ENCODE measurements around the gene UFC1.

Gene UFC1

GRCh38 chr1:161179698-161180097, 25.9 kb downstream of the UFC1 start:
- Histone ChIP-seq H3K4me3 (ENCODE audit: low read length) (no peak overlapping the region), H3K27me3 (ENCODE audit: control insufficient read depth, insufficient read depth, low read length) (no peaks in the 10 kb centered on the region), H3K9me3 (ENCODE audit: control insufficient read depth, insufficient read depth, low read length) (no peaks in the 10 kb centered on the region), H3K4me1 (ENCODE audit: control insufficient read depth, insufficient read depth, low read length) (peaks cover 1% of the 10 kb centered on the region; the same call in 1 of the 2 replicates), H3K27ac (ENCODE audit: low read length) (no peak overlapping the region), H3K36me3 (ENCODE audit: control insufficient read depth, insufficient read depth, low read length) (no peaks in the 10 kb centered on the region)
- no peak for DNase-seq (ENCODE audit: low read depth, low spot score)
- WGBS (ENCODE audit: insufficient coverage, insufficient read length), result no CpG with 5 or more reads among the region's 3 CpGs

DNA sequence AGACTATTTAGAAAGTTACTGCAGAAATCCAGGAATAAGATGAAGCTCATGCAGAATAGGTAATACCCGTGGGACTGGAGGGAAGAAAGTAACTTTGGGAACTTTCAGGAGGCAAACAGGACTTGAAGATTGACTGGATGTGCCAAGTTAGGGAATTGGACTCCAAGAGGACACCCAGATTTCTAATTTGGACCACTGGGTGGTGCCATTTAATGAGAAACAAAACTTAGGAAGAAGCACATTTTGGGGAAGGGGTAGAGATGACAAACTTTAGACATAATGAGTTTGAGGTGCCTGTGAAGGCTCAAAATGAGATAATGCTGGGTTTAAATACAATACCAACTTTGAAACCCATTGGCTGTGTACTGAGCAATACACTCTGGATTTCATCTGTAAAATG, 26.9 kb downstream of the UFC1 start:
- Histone ChIP-seq H3K9me3 (ENCODE audit: control insufficient read depth, insufficient read depth, low read length) (no peaks in the 10 kb centered on the region), H3K4me1 (ENCODE audit: control insufficient read depth, insufficient read depth, low read length) (peaks cover 1% of the 10 kb centered on the region; the same call in 1 of the 2 replicates), H3K27me3 (ENCODE audit: control insufficient read depth, insufficient read depth, low read length) (no peaks in the 10 kb centered on the region), H3K4me3 (ENCODE audit: low read length) (no peak overlapping the region), H3K27ac (ENCODE audit: low read length) (no peak overlapping the region), H3K36me3 (ENCODE audit: control insufficient read depth, insufficient read depth, low read length) (no peaks in the 10 kb centered on the region)
- WGBS (ENCODE audit: insufficient coverage, insufficient read length), result no CpG with 5 or more reads among the region's 1 CpG
- DNase-seq (ENCODE audit: low read depth, low spot score), result no peak

GRCh38 chr1:161182214-161182613, 28.4 kb downstream of the UFC1 start:
- Histone ChIP-seq H3K9me3 (ENCODE audit: control insufficient read depth, insufficient read depth, low read length) (no peaks in the 10 kb centered on the region), H3K27ac (ENCODE audit: low read length) (no peak overlapping the region), H3K36me3 (ENCODE audit: control insufficient read depth, insufficient read depth, low read length) (no peaks in the 10 kb centered on the region), H3K27me3 (ENCODE audit: control insufficient read depth, insufficient read depth, low read length) (no peaks in the 10 kb centered on the region), H3K4me3 (ENCODE audit: low read length) (no peak overlapping the region), H3K4me1 (ENCODE audit: control insufficient read depth, insufficient read depth, low read length) (no peaks in the 10 kb centered on the region)
- WGBS (ENCODE audit: insufficient coverage, insufficient read length), result no CpG with 5 or more reads among the region's 1 CpG
- no peak for DNase-seq (ENCODE audit: low read depth, low spot score)

- H3K36me3 ChIP-seq (ENCODE audit: control insufficient read depth, insufficient read depth, low read length), result no peaks in the 10 kb centered on the region
- no peak overlapping the region for H3K4me3 ChIP-seq (ENCODE audit: low read length)
- H3K9me3 ChIP-seq (ENCODE audit: control insufficient read depth, insufficient read depth, low read length), result no peaks in the 10 kb centered on the region
- no peaks in the 10 kb centered on the region for H3K4me1 ChIP-seq (ENCODE audit: control insufficient read depth, insufficient read depth, low read length)
- no peak overlapping the region for H3K27ac ChIP-seq (ENCODE audit: low read length)
- no peak for DNase-seq (ENCODE audit: low read depth, low spot score)
- no CpG with 5 or more reads among the region's 3 CpGs for WGBS (ENCODE audit: insufficient coverage, insufficient read length)
- no peaks in the 10 kb centered on the region for H3K27me3 ChIP-seq (ENCODE audit: control insufficient read depth, insufficient read depth, low read length)
Measured at GRCh38 chr1:161185282-161185682, 31.5 kb downstream of the UFC1 start.

DNA sequence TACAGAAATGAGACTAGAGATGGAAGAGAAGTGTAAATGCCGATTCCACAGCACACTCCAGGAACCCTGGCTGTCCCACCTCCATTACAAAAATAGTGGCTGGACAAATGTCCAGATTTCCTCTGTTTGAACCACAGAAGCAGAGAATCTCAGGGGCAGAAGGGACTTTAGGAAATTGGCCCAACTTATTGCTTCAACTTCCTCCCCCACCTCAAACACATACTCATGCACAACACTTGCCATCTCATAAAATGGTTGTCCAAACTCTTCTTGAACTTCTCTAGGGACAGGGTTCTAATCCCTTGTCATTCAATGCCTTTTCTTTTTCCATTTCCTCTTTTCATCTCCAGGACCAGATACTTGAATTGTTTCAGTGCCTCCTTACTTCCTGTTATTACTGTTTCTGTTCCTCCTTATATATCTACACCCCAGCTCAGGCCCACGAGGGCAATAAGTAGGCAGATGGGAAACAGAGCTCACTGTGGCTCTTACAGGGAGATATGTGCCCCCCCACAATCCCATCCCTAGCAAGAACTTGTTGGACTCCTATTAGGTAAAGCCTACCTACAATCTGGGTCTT, 32.0 kb downstream of the UFC1 start:
- H3K9me3 ChIP-seq (ENCODE audit: control insufficient read depth, insufficient read depth, low read length), result no peaks in the 10 kb centered on the region
- no peaks in the 10 kb centered on the region for H3K27me3 ChIP-seq (ENCODE audit: control insufficient read depth, insufficient read depth, low read length)
- DNase-seq (ENCODE audit: low read depth, low spot score), result no peak
- H3K36me3 ChIP-seq (ENCODE audit: control insufficient read depth, insufficient read depth, low read length), result peaks cover under 1% of the 10 kb centered on the region; the same call in 1 of the 2 replicates
- H3K27ac ChIP-seq (ENCODE audit: low read length), result no peak overlapping the region
- H3K4me1 ChIP-seq (ENCODE audit: control insufficient read depth, insufficient read depth, low read length), result no peaks in the 10 kb centered on the region
- H3K4me3 ChIP-seq (ENCODE audit: low read length), result no peak overlapping the region
- no CpG with 5 or more reads among the region's 2 CpGs for WGBS (ENCODE audit: insufficient coverage, insufficient read length)

DNA sequence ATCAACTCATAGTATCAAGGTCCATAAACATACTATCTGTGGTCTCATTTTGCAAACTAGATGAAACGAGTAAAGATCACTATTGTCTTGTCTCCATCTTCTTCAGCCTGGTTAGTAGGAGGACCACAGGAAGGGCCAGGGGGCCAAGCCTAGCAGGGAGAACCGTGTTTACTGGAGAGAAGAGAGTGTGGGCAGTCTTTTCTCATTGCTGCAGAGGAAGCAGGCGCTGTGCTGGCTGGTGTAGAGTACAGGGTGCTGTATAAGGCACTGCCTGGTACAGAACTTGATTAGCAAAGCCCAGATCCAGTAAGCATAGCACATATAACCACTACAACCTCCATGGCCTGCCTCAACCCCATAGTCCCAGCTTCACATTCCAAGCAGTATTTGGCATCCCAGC, 33.5 kb downstream of the UFC1 start:
- no CpG with 5 or more reads among the region's 3 CpGs for WGBS (ENCODE audit: insufficient coverage, insufficient read length)
- Histone ChIP-seq H3K4me3 (ENCODE audit: low read length) (no peak overlapping the region), H3K9me3 (ENCODE audit: control insufficient read depth, insufficient read depth, low read length) (no peaks in the 10 kb centered on the region)

DNA sequence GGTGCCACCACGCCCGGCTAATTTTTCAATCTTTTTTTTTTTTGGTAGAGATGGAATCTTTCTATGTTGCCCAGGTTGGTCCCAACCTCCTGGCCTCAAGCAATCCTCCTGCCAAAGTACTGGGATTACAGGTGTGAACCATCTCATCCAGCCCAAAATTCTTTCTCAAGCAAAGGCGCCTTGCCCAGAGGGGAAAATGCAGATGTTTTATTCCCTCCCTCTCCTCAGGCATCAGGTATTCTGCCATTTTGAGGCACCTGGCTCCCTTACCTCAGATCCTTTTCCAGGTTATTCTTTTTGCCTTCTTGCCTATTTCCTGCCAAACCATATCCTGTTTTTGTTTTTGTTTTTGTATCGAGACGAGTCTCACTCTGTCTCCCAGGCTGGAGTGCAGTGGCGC, 34.6 kb downstream of the UFC1 start:
- no peaks in the 10 kb centered on the region for H3K4me1 ChIP-seq (ENCODE audit: control insufficient read depth, insufficient read depth, low read length)
- H3K27me3 ChIP-seq (ENCODE audit: control insufficient read depth, insufficient read depth, low read length), result no peaks in the 10 kb centered on the region
- no peak overlapping the region for H3K27ac ChIP-seq (ENCODE audit: low read length)
- no peak for DNase-seq (ENCODE audit: low read depth, low spot score)
- WGBS (ENCODE audit: insufficient coverage, insufficient read length), result no CpG with 5 or more reads among the region's 6 CpGs
- H3K4me3 ChIP-seq (ENCODE audit: low read length), result no peak overlapping the region
- H3K36me3 ChIP-seq (ENCODE audit: control insufficient read depth, insufficient read depth, low read length), result peaks cover 16% of the 10 kb centered on the region; the same call in 1 of the 2 replicates
- H3K9me3 ChIP-seq (ENCODE audit: control insufficient read depth, insufficient read depth, low read length), result no peaks in the 10 kb centered on the region

More for the DNA sequence above, 33.5 kb downstream of the UFC1 start:
- H3K27ac ChIP-seq (ENCODE audit: low read length), result no peak overlapping the region
- no peaks in the 10 kb centered on the region for H3K4me1 ChIP-seq (ENCODE audit: control insufficient read depth, insufficient read depth, low read length)
- DNase-seq (ENCODE audit: low read depth, low spot score), result no peak
- no peaks in the 10 kb centered on the region for H3K27me3 ChIP-seq (ENCODE audit: control insufficient read depth, insufficient read depth, low read length)
- H3K36me3 ChIP-seq (ENCODE audit: control insufficient read depth, insufficient read depth, low read length), result peaks cover 14% of the 10 kb centered on the region; the same call in 1 of the 2 replicates

DNA sequence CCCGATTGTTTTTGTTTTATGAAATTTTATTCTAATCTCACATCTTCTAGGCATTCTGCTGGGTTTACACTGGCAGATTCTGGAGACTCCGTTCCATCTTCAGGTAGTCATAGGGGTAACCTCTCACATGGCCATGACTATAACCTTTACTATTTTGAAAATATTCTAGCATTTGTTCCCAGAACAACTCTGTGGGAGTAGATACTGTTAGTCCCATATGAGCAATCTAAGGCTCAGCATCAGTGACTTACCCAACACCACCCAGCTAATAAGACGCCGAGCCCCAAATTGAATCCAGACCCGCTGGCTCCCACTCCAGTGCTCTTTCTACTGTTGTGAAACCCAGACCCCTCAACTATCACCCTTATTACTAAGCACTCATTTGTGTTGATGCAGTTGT, 35.3 kb downstream of the UFC1 start:
- Histone ChIP-seq H3K36me3 (ENCODE audit: control insufficient read depth, insufficient read depth, low read length) (peaks cover 21% of the 10 kb centered on the region; the same call in 1 of the 2 replicates), H3K9me3 (ENCODE audit: control insufficient read depth, insufficient read depth, low read length) (no peaks in the 10 kb centered on the region), H3K27ac (ENCODE audit: low read length) (no peak overlapping the region), H3K4me1 (ENCODE audit: control insufficient read depth, insufficient read depth, low read length) (no peaks in the 10 kb centered on the region), H3K27me3 (ENCODE audit: control insufficient read depth, insufficient read depth, low read length) (no peaks in the 10 kb centered on the region), H3K4me3 (ENCODE audit: low read length) (no peak overlapping the region)
- no CpG with 5 or more reads among the region's 5 CpGs for WGBS (ENCODE audit: insufficient coverage, insufficient read length)
- DNase-seq (ENCODE audit: low read depth, low spot score), result no peak

- no peaks in the 10 kb centered on the region for H3K4me1 ChIP-seq (ENCODE audit: control insufficient read depth, insufficient read depth, low read length)
- H3K27me3 ChIP-seq (ENCODE audit: control insufficient read depth, insufficient read depth, low read length), result no peaks in the 10 kb centered on the region
- peaks cover 25% of the 10 kb centered on the region; the same call in 1 of the 2 replicates for H3K36me3 ChIP-seq (ENCODE audit: control insufficient read depth, insufficient read depth, low read length)
- H3K9me3 ChIP-seq (ENCODE audit: control insufficient read depth, insufficient read depth, low read length), result no peaks in the 10 kb centered on the region
- H3K27ac ChIP-seq (ENCODE audit: low read length), result no peak overlapping the region
- H3K4me3 ChIP-seq (ENCODE audit: low read length), result no peak overlapping the region
- no CpG with 5 or more reads among the region's 22 CpGs for WGBS (ENCODE audit: insufficient coverage, insufficient read length)
- DNase-seq (ENCODE audit: low read depth, low spot score), result no peak
Measured at GRCh38 chr1:161190962-161191521, 37.3 kb downstream of the UFC1 start.

DNA sequence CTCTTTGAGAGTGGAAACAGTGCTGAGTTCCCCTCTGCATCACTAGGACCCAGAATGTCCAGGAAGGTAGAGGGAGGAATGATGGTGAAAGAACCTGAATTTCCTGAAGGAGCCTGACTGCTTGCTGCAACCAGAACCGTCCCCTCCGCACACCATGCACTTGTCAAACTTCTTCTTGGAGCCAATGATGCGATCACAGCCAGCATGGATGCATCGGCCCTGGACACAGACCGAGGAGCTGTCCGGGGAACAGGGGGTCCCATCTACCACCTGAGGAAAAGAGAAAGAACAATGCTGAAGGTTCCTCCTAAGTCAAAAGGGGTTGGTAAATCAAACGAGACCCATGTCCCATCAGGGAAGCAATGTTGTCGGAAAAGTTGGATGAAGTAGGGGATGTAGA, 38.2 kb downstream of the UFC1 start:
- Histone ChIP-seq H3K4me1 (ENCODE audit: control insufficient read depth, insufficient read depth, low read length) (peaks cover 4% of the 10 kb centered on the region), H3K36me3 (ENCODE audit: control insufficient read depth, insufficient read depth, low read length) (peaks cover 25% of the 10 kb centered on the region; the same call in 1 of the 2 replicates), H3K27ac (ENCODE audit: low read length) (no peak overlapping the region), H3K9me3 (ENCODE audit: control insufficient read depth, insufficient read depth, low read length) (no peaks in the 10 kb centered on the region), H3K27me3 (ENCODE audit: control insufficient read depth, insufficient read depth, low read length) (no peaks in the 10 kb centered on the region), H3K4me3 (ENCODE audit: low read length) (no peak overlapping the region)
- DNase-seq (ENCODE audit: low read depth, low spot score), result no peak
- no CpG with 5 or more reads among the region's 8 CpGs for WGBS (ENCODE audit: insufficient coverage, insufficient read length)
